Astrocyte (in vitro differentiated cells and primary cell): ENCODE results near the gene HSPA4. TPM values are rescaled to one million over a fixed set of nuclear protein-coding genes. Genes with fewer than 3 reads are reported as not detected.

Source experiments
- DNase-seq: peaks from one replicate; pipeline ENCODE4 v3.0.0-alpha.2; 2010; ENCODE audit warnings: low read depth
- FAIRE-seq: peaks from 2 replicates; lab custom pipeline; 2011; peaks lifted over from hg19 to GRCh38; lab: Jason Lieb, UNC
- H2AFZ ChIP-seq: 2 replicates; pipeline ENCODE4 v1.6.0; 2012; ENCODE audit warnings: low read depth, low read length, inconsistent platforms
- H3K27ac ChIP-seq: 2 replicates; pipeline ENCODE4 v1.5.1; 2011; ENCODE audit warnings: low read depth, low read length, inconsistent platforms
- H3K27me3 ChIP-seq: 2 replicates; pipeline ENCODE4 v1.6.0; 2011; ENCODE audit warnings: low read length, inconsistent platforms; ENCODE audit not compliant: insufficient read depth
- H3K36me3 ChIP-seq: 2 replicates; pipeline ENCODE4 v1.5.1; 2011; ENCODE audit warnings: low read length, inconsistent platforms; ENCODE audit not compliant: insufficient read depth
- H3K4me1 ChIP-seq: 2 replicates; pipeline ENCODE4 v1.5.1; 2011; ENCODE audit warnings: low read length, inconsistent platforms; ENCODE audit not compliant: insufficient read depth
- H3K4me2 ChIP-seq: 2 replicates; pipeline ENCODE4 v1.6.0; 2012; ENCODE audit warnings: low read length, inconsistent platforms
- H3K4me3 ChIP-seq: 2 replicates; pipeline ENCODE4 v1.5.1; 2011; ENCODE audit warnings: low read depth, mild to moderate bottlenecking, low read length, inconsistent platforms; ENCODE audit not compliant: insufficient read depth
- H3K79me2 ChIP-seq: 2 replicates; pipeline ENCODE4 v1.6.0; 2012; ENCODE audit warnings: mild to moderate bottlenecking, low read length, inconsistent platforms; ENCODE audit not compliant: insufficient read depth
- H3K9ac ChIP-seq: 2 replicates; pipeline ENCODE4 v1.6.0; 2012; ENCODE audit warnings: mild to moderate bottlenecking, low read length, inconsistent platforms
- H3K9me3 ChIP-seq: 2 replicates; pipeline ENCODE4 v1.5.1; 2012; ENCODE audit warnings: low read depth, mild to moderate bottlenecking, low read length, inconsistent platforms; ENCODE audit not compliant: insufficient read depth
- H4K20me1 ChIP-seq: 2 replicates; pipeline ENCODE4 v1.6.0; 2012; ENCODE audit warnings: low read length, inconsistent platforms; ENCODE audit not compliant: insufficient read depth
- H3K27ac Mint-ChIP-seq: one replicate; pipeline ENCODE4 v1.8.0; 2021; ENCODE audit warnings: mild to moderate bottlenecking, mixed read lengths; ENCODE audit not compliant: unreplicated experiment
- H3K27me3 Mint-ChIP-seq: one replicate; pipeline ENCODE4 v1.8.0; 2021; ENCODE audit warnings: low read depth, mixed read lengths; ENCODE audit not compliant: unreplicated experiment
- H3K36me3 Mint-ChIP-seq: one replicate; pipeline ENCODE4 v1.8.0; 2021; ENCODE audit warnings: low read depth, mixed read lengths; ENCODE audit not compliant: unreplicated experiment
- H3K4me1 Mint-ChIP-seq: one replicate; pipeline ENCODE4 v1.8.0; 2021; ENCODE audit warnings: low read depth, mixed read lengths; ENCODE audit not compliant: unreplicated experiment
- H3K4me3 Mint-ChIP-seq: one replicate; pipeline ENCODE4 v1.8.0; 2021; ENCODE audit warnings: mild to moderate bottlenecking, moderate library complexity, mixed read lengths; ENCODE audit not compliant: unreplicated experiment
- H3K9me3 Mint-ChIP-seq: one replicate; pipeline ENCODE4 v1.8.0; 2021; ENCODE audit warnings: mild to moderate bottlenecking, mixed read lengths; ENCODE audit not compliant: unreplicated experiment
- EZH2 ChIP-seq: IDR thresholded peaks from 2 replicates; pipeline ENCODE4 v1.6.1; 2012; ENCODE audit warnings: mild to moderate bottlenecking, low read length, inconsistent platforms; ENCODE audit not compliant: insufficient read depth
- total RNA-seq: library from RNA; stranded (reverse); gene quantifications from 2 replicates; pipeline ENCODE4 v1.2.1, GENCODE V29; 2021
- TF ChIP-seq, protein P1 (sequence below): IDR thresholded peaks from 2 replicates; pipeline ENCODE4 v1.5.1; 2011; ENCODE audit warnings: low read depth, mild to moderate bottlenecking, inconsistent platforms, low read length, moderate library complexity; ENCODE audit not compliant: insufficient read depth

The HSPA4 gene
- total RNA-seq, 1 donor from 2014 or later = 210 TPM

DNA sequence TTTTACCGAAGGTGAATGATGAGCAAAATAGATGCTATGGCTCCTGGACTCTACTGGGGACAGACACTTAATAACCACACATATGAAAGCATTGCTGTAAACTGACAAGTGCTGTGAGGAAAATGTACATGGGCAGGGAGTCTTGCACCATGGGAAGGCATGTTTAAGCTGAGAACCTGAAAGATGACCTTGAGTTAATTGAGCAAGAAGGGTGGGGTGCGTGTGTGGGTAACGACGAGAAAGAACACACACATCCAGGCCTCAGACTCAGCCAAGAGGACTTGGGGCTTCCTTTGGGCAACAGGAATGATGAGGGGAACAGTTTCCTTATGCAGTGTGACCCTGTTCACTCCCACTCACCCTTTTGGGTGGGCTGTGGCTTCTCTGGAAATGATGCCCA is 73.1 kb downstream of the HSPA4 start:
- TF ChIP-seq, protein P1, sequence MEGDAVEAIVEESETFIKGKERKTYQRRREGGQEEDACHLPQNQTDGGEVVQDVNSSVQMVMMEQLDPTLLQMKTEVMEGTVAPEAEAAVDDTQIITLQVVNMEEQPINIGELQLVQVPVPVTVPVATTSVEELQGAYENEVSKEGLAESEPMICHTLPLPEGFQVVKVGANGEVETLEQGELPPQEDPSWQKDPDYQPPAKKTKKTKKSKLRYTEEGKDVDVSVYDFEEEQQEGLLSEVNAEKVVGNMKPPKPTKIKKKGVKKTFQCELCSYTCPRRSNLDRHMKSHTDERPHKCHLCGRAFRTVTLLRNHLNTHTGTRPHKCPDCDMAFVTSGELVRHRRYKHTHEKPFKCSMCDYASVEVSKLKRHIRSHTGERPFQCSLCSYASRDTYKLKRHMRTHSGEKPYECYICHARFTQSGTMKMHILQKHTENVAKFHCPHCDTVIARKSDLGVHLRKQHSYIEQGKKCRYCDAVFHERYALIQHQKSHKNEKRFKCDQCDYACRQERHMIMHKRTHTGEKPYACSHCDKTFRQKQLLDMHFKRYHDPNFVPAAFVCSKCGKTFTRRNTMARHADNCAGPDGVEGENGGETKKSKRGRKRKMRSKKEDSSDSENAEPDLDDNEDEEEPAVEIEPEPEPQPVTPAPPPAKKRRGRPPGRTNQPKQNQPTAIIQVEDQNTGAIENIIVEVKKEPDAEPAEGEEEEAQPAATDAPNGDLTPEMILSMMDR = no peak
- TF ChIP-seq EZH2 = no peak
- H3K36me3 ChIP-seq = no peaks in the 10 kb centered on the region
- H3K9ac ChIP-seq = no peak overlapping the region
- no peak for DNase-seq
- no peak overlapping the region for H2AFZ ChIP-seq
- H3K4me1 Mint-ChIP-seq = peaks cover 4% of the 10 kb centered on the region
- H3K27ac Mint-ChIP-seq = no peak overlapping the region
- H3K4me1 ChIP-seq = no peaks in the 10 kb centered on the region
- H4K20me1 ChIP-seq = no peaks in the 10 kb centered on the region
- no peaks in the 10 kb centered on the region for H3K79me2 ChIP-seq
- H3K9me3 ChIP-seq = no peaks in the 10 kb centered on the region
- no peaks in the 10 kb centered on the region for H3K36me3 Mint-ChIP-seq
- no peak overlapping the region for H3K27ac ChIP-seq
- no peak overlapping the region for H3K4me3 ChIP-seq
- peaks cover 10% of the 10 kb centered on the region for H3K27me3 ChIP-seq
- H3K4me2 ChIP-seq = no peak overlapping the region
- no peak overlapping the region for H3K4me3 Mint-ChIP-seq
- peaks cover 15% of the 10 kb centered on the region for H3K9me3 Mint-ChIP-seq
- H3K27me3 Mint-ChIP-seq = peaks cover 46% of the 10 kb centered on the region
- no peak for FAIRE-seq

DNA sequence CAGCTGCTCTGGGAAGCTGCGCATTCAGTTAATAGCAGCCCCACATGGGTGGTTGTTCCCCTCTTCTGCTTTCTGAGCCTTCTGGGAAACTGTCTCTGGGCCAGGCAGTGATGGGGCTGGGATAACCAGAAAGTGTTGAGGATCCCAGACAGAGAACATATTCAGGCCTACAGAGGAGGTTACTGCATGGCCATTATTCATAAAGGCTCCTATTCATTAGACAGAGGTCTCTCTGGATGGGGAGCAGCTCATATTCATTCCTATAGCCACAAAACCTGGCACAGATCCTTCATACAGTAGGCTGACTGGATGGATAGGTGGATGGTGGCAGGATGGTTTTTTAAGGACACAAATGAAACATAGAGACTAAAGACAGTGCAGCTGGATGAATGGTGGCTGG is 76.3 kb downstream of the HSPA4 start:
- no peak for TF ChIP-seq EZH2
- TF ChIP-seq, protein P1 = no peak
- H3K27me3 Mint-ChIP-seq = peaks cover 36% of the 10 kb centered on the region

DNA sequence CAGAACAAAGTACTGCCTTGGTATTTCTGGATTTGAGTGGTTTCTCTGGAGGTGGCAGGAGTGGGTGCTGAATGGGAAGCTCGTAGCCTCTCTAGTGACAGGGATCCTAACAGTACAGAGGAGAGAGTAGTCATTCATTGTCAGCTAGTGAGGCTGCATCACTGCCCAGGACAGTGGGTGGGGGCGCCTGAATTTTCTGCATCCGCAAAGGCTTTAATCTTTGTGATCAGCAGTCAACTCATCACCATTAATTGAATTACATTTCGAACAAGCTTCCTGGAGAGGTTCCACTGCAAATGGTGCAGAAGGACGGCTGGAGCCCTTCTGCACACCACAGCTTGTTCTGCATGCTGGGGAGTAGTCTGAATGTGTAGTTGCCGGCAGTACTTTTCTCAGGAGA is 77.5 kb downstream of the HSPA4 start:
- H3K36me3 Mint-ChIP-seq = no peaks in the 10 kb centered on the region
- no peak overlapping the region for H3K27ac Mint-ChIP-seq
- no peak for DNase-seq
- Histone ChIP-seq H3K4me2 (no peak overlapping the region), H4K20me1 (no peaks in the 10 kb centered on the region), H2AFZ (no peak overlapping the region), H3K36me3 (no peaks in the 10 kb centered on the region), H3K9me3 (no peaks in the 10 kb centered on the region), H3K27ac (no peak overlapping the region), H3K27me3 (peaks cover 13% of the 10 kb centered on the region), H3K79me2 (no peaks in the 10 kb centered on the region), H3K4me3 (no peak overlapping the region), H3K4me1 (no peaks in the 10 kb centered on the region), H3K9ac (no peak overlapping the region)
- no peaks in the 10 kb centered on the region for H3K4me1 Mint-ChIP-seq
- no peak for FAIRE-seq
- no peak for TF ChIP-seq EZH2
- TF ChIP-seq, protein P1 = no peak
- H3K27me3 Mint-ChIP-seq = peaks cover 28% of the 10 kb centered on the region
- peaks cover 10% of the 10 kb centered on the region for H3K9me3 Mint-ChIP-seq
- no peak overlapping the region for H3K4me3 Mint-ChIP-seq

More for the DNA sequence above, 76.3 kb downstream of the HSPA4 start:
- H3K27ac ChIP-seq = no peak overlapping the region
- peaks cover 13% of the 10 kb centered on the region for H3K27me3 ChIP-seq
- Mint-ChIP-seq H3K4me3 (no peak overlapping the region), H3K27ac (no peak overlapping the region), H3K9me3 (peaks cover 13% of the 10 kb centered on the region), H3K4me1 (no peaks in the 10 kb centered on the region), H3K36me3 (no peaks in the 10 kb centered on the region)
- no peak overlapping the region for H2AFZ ChIP-seq
- H3K36me3 ChIP-seq = no peaks in the 10 kb centered on the region
- FAIRE-seq (no peak), DNase-seq (no peak)
- H3K4me2 ChIP-seq = no peak overlapping the region
- no peaks in the 10 kb centered on the region for H3K9me3 ChIP-seq
- no peak overlapping the region for H3K9ac ChIP-seq
- H3K4me3 ChIP-seq = no peak overlapping the region
- H3K4me1 ChIP-seq = no peaks in the 10 kb centered on the region
- H3K79me2 ChIP-seq = no peaks in the 10 kb centered on the region
- H4K20me1 ChIP-seq = no peaks in the 10 kb centered on the region
